Vagina (tissue), 2 donors: Measurements from ENCODE around the gene MAML2. TPM values are rescaled to one million over a fixed set of nuclear protein-coding genes. Genes with fewer than 3 reads are reported as not detected.

Experiments
- DNase-seq, 2 donors: peaks; one replicate each; pipeline ENCODE4 v3.0.0-alpha.2; 2017; ENCODE audit errors: extremely low spot score in 2 of 2
- H3K27ac ChIP-seq: fragments of 200-600 bp; sonication (generic); one replicate; pipeline ENCODE4 v1.5.1; 2019
- H3K27me3 ChIP-seq: fragments of 200-600 bp; sonication (generic); one replicate; pipeline ENCODE4 v1.5.1; 2019
- H3K36me3 ChIP-seq, 2 donors: fragments of 200-600 bp; sonication (generic); one replicate each; pipeline ENCODE4 v1.5.1; 2017 to 2019
- H3K4me1 ChIP-seq: fragments of 200-600 bp; sonication (generic); one replicate; pipeline ENCODE4 v1.5.1; 2019
- H3K4me3 ChIP-seq, 2 donors: fragments of 200-600 bp; sonication (generic); 1 replicate in 1 of 2; 2 replicates in 1 of 2; pipeline ENCODE4 v1.5.1; 2016 to 2019
- H3K9me3 ChIP-seq: fragments of 200-600 bp; sonication (generic); one replicate; pipeline ENCODE4 v1.5.1; 2019
- POLR2A ChIP-seq, 2 donors: fragments of 450-650 bp; IDR thresholded peaks; one replicate each; pipeline ENCODE4 v1.6.1; 2017; ENCODE audit warnings: antibody characterized with exemption in 2 of 2, mild to moderate bottlenecking in 2 of 2, moderate library complexity in 2 of 2
- POLR2AphosphoS5 ChIP-seq, 2 donors: sonication (generic); formaldehyde crosslinking; IDR thresholded peaks; one replicate each; pipeline ENCODE4 v1.9.0; 2017; ENCODE audit warnings: antibody characterized with exemption in 2 of 2, mild to moderate bottlenecking in 2 of 2, low read depth in 1 of 2; ENCODE audit not compliant: insufficient read depth in 1 of 2
- intact Hi-C: fragments of 100-400 bp; cut with DNase I; formaldehyde crosslinking; loops from one replicate; pipeline ENCODE4 v1.15.1; 2023
- total RNA-seq: library from RNA; depleted of rRNA; stranded (reverse); fragments of >200 nt; gene quantifications from one replicate; pipeline ENCODE4 v1.2.3, GENCODE V29; 2016
- TF ChIP-seq, protein P1 (sequence below), 3 experiments: fragments of 450-650 bp in 2 of 3; fragments of 200-600 bp in 1 of 3; sonication (generic) in 1 of 3; IDR thresholded peaks; one replicate each; pipeline ENCODE4 v1.5.1; 2017 to 2019; ENCODE audit warnings: antibody characterized with exemption in 3 of 3, mild to moderate bottlenecking in 2 of 3, moderate library complexity in 2 of 3

Gene MAML2
- total RNA-seq, 1 donor from 2014 or later, result 36.3 TPM

DNA sequence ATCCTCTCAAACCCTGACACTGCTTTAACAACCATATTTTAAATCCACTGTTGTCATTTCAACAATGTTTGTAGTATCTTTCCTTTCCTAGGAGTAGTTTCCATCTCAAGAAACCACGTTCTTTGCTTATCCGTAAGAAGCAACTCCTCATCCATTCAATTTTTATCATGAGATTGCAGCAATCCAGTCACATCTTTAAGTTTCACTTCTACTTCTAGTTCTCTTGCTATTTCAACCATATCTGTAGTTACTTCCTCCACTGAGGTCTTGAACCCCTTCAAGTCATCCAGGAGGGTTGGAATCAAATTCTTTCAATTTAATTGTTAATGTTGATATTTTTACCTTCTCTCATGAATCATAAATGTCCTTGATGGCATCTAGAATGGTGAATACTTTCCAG lies 24.3 kb upstream of the MAML2 start:
- intact Hi-C loops, result no loop called here
- no peaks in the 10 kb centered on the region for H3K9me3 ChIP-seq
- TF ChIP-seq, protein P1, sequence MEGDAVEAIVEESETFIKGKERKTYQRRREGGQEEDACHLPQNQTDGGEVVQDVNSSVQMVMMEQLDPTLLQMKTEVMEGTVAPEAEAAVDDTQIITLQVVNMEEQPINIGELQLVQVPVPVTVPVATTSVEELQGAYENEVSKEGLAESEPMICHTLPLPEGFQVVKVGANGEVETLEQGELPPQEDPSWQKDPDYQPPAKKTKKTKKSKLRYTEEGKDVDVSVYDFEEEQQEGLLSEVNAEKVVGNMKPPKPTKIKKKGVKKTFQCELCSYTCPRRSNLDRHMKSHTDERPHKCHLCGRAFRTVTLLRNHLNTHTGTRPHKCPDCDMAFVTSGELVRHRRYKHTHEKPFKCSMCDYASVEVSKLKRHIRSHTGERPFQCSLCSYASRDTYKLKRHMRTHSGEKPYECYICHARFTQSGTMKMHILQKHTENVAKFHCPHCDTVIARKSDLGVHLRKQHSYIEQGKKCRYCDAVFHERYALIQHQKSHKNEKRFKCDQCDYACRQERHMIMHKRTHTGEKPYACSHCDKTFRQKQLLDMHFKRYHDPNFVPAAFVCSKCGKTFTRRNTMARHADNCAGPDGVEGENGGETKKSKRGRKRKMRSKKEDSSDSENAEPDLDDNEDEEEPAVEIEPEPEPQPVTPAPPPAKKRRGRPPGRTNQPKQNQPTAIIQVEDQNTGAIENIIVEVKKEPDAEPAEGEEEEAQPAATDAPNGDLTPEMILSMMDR (IDR thresholded peaks at IDR 0.05), result no peak
- TF ChIP-seq POLR2AphosphoS5 (IDR thresholded peaks at IDR 0.05; ENCODE audit: insufficient read depth in 1 of 2, low read depth in 1 of 2) (no peak), POLR2A (IDR thresholded peaks at IDR 0.05) (no peak)
- H3K27me3 ChIP-seq, result no peaks in the 10 kb centered on the region
- no peaks in the 10 kb centered on the region for H3K4me1 ChIP-seq
- DNase-seq, result no peak
- no peak overlapping the region for H3K27ac ChIP-seq
- no peak overlapping the region for H3K4me3 ChIP-seq
- peaks cover 0 to 32% of the 10 kb centered on the region in 2 donors for H3K36me3 ChIP-seq

DNA sequence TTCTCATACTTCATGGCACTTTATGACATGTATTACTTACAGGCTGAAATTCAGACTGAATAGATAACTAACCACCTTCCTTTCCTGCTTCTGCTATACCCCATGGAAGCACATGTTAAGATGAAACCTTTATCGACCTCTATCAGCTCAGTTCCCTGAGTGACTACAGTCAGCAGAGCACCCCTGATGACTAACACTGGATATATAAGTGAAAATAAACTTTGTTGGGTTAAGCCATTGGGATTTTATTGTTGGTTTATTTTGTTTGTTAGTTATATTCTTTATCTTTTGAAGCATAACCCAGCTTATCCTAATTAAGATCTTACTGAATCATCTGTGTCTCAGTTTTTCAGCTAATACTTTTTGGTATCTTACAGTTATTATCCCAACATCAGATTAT lies 23.0 kb upstream of the MAML2 start:
- no peak for DNase-seq
- H3K4me1 ChIP-seq, result no peaks in the 10 kb centered on the region
- no peak overlapping the region for H3K27ac ChIP-seq
- H3K4me3 ChIP-seq, result no peak overlapping the region
- peaks cover 0 to 19% of the 10 kb centered on the region in 2 donors for H3K36me3 ChIP-seq
- no peaks in the 10 kb centered on the region for H3K27me3 ChIP-seq
- intact Hi-C loops, result no loop called here
- no peaks in the 10 kb centered on the region for H3K9me3 ChIP-seq
- no peak for TF ChIP-seq POLR2AphosphoS5 (IDR thresholded peaks at IDR 0.05; ENCODE audit: insufficient read depth in 1 of 2, low read depth in 1 of 2)
- TF ChIP-seq POLR2A (IDR thresholded peaks at IDR 0.05), result no peak
- TF ChIP-seq, protein P1 (IDR thresholded peaks at IDR 0.05), result no peak

DNA sequence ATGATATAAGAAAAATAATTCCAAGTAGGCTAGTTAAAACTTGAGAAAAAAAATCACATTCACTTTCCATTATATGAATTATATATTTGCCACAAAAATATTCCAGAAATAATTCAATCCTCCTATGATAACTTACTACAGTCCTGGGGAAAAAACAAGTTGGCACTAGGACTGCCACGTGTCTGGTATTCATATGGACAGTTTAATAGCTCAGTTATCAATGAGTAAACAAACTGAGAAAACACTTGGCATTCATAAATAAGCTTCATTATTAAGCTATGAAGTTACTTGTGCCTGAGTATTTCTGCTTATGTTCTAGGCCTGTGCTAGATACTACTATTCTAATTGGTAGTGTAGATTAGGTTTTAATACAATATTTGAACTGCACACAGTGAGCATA lies 22.5 kb upstream of the MAML2 start:
- H3K36me3 ChIP-seq, result peaks cover 0 to 16% of the 10 kb centered on the region in 2 donors

DNA sequence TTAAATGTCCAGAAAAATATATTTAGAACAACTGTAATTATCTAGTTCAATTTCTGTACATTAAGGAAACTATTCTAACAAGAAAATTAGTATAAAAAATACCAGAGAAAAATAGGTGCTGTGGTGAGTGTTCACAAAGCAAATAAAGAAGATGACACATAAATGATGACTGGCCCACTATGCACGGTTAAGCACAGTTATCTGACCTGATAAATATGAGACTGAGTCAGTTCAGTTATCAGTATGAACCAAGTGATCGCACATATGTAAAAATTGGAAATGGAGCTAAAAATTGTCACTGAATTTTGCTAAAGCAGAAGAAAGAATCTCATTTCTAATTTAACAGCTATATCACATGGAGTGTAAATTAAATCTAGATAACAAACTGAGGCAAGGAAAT lies 18.8 kb upstream of the MAML2 start:
- intact Hi-C loops, result no loop called here
- H3K36me3 ChIP-seq, result peaks cover 0 to 13% of the 10 kb centered on the region in 2 donors
- no peak overlapping the region for H3K27ac ChIP-seq
- TF ChIP-seq POLR2AphosphoS5 (IDR thresholded peaks at IDR 0.05; ENCODE audit: insufficient read depth in 1 of 2, low read depth in 1 of 2), result no peak
- TF ChIP-seq, protein P1 (IDR thresholded peaks at IDR 0.05), result no peak
- no peak for TF ChIP-seq POLR2A (IDR thresholded peaks at IDR 0.05)
- H3K4me3 ChIP-seq, result no peak overlapping the region
- H3K4me1 ChIP-seq, result no peaks in the 10 kb centered on the region
- H3K9me3 ChIP-seq, result no peaks in the 10 kb centered on the region
- no peak for DNase-seq
- no peaks in the 10 kb centered on the region for H3K27me3 ChIP-seq

More for the DNA sequence above, 22.5 kb upstream of the MAML2 start:
- intact Hi-C loops, result no loop called here
- Histone ChIP-seq H3K27ac (no peak overlapping the region), H3K27me3 (no peaks in the 10 kb centered on the region), H3K4me3 (no peak overlapping the region), H3K9me3 (no peaks in the 10 kb centered on the region), H3K4me1 (no peaks in the 10 kb centered on the region)
- TF ChIP-seq, protein P1 (IDR thresholded peaks at IDR 0.05), result no peak
- TF ChIP-seq POLR2A (IDR thresholded peaks at IDR 0.05), result no peak
- TF ChIP-seq POLR2AphosphoS5 (IDR thresholded peaks at IDR 0.05; ENCODE audit: insufficient read depth in 1 of 2, low read depth in 1 of 2), result no peak
- DNase-seq, result no peak

DNA sequence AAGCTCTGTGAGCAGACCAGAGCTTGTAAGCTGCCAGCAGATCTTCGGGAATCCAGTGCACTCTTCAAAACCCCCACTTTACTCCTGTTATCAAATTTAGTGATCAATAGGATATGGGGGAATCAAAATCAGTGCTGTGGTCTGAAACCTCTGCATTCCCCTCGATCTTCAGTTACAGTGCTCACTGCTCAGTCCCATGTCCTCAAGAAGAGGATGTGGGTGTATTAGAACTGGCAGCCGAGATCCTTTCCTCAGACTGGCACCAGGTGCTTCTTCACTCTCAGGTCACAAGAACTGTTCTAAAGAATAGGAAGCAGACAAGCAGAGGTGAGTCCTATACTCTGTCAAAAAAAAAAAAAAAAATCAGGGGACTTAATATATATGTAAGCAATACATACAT lies 15.3 kb upstream of the MAML2 start:
- TF ChIP-seq, protein P1 (IDR thresholded peaks at IDR 0.05), result no peak
- TF ChIP-seq POLR2A (IDR thresholded peaks at IDR 0.05), result no peak
- TF ChIP-seq POLR2AphosphoS5 (IDR thresholded peaks at IDR 0.05; ENCODE audit: insufficient read depth in 1 of 2, low read depth in 1 of 2), result no peak
- intact Hi-C loops, result no loop called here
- no peak overlapping the region for H3K27ac ChIP-seq
- H3K9me3 ChIP-seq, result no peaks in the 10 kb centered on the region
- no peaks in the 10 kb centered on the region for H3K27me3 ChIP-seq
- no peak for DNase-seq
- peaks cover 0 to 21% of the 10 kb centered on the region in 2 donors for H3K36me3 ChIP-seq
- H3K4me1 ChIP-seq, result no peaks in the 10 kb centered on the region
- H3K4me3 ChIP-seq, result no peak overlapping the region
